Neutrophil (primary cell): ENCODE results near the gene RAD51.

Source experiments
- H3K27ac ChIP-seq: fragments of 200-600 bp; sonication (generic); 2 replicates; pipeline ENCODE4 v1.5.1; 2016; ENCODE audit warnings: mild to moderate bottlenecking, moderate library complexity
- H3K27me3 ChIP-seq: fragments of 200-600 bp; sonication (generic); 2 replicates; pipeline ENCODE4 v1.6.0; 2016; ENCODE audit warnings: mild to moderate bottlenecking
- H3K36me3 ChIP-seq: fragments of 200-600 bp; sonication (generic); 2 replicates; pipeline ENCODE4 v1.5.1; 2017
- H3K4me1 ChIP-seq, 2 experiments: fragments of 200-600 bp in 1 of 2; sonication (generic) in 1 of 2; 1 replicate in 1 of 2; 2 replicates in 1 of 2; pipeline versions ENCODE4 v1.5.1 to v1.6.1; 2013 to 2016; ENCODE audit warnings: low read depth in 1 of 2, low read length in 1 of 2, mild to moderate bottlenecking in 1 of 2, moderate library complexity in 1 of 2; ENCODE audit not compliant: control insufficient read depth in 1 of 2, insufficient read depth in 1 of 2
- H3K4me3 ChIP-seq, 2 experiments: fragments of 200-600 bp in 1 of 2; sonication (generic) in 1 of 2; 1 replicate in 1 of 2; 2 replicates in 1 of 2; pipeline ENCODE4 v1.5.1; 2013 to 2016; ENCODE audit warnings: low read depth in 1 of 2, low read length in 1 of 2, mild to moderate bottlenecking in 1 of 2, moderate library complexity in 1 of 2
- H3K9me3 ChIP-seq: fragments of 200-600 bp; sonication (generic); 2 replicates; pipeline ENCODE4 v1.5.1; 2016
- CTCF ChIP-seq: fragments of 200-600 bp; sonication (generic); IDR thresholded peaks from 2 replicates; pipeline ENCODE4 v1.5.1; 2016; ENCODE audit warnings: antibody characterized with exemption

RAD51 gene

GRCh38 chr15:40769274-40770146 lies 74.5 kb downstream of the RAD51 start, which contains the start of gene C15orf62:
Gene C15orf62 (plus strand): TSS chr15:40769980. CDS start chr15:40770496, 516 bp downstream.
- Histone ChIP-seq H3K27me3 (no peaks in the 10 kb centered on the region), H3K27ac (peak within 1 kb of the TSS; percentile 10), H3K9me3 (no peaks in the 10 kb centered on the region), H3K4me1 (peaks cover 25 to 29% of the 10 kb centered on the region in 2 experiments), H3K36me3 (peaks cover 56% of the 10 kb centered on the region), H3K4me3 (no peak within 1 kb of the TSS)
- no peak for TF ChIP-seq CTCF

GRCh38 chr15:40770147-40770721 lies 75.3 kb downstream of the RAD51 start:
- Histone ChIP-seq H3K4me3 (no peak overlapping the region), H3K9me3 (no peaks in the 10 kb centered on the region), H3K27ac (no peak overlapping the region), H3K36me3 (peaks cover 63% of the 10 kb centered on the region), H3K4me1 (peaks cover 18 to 22% of the 10 kb centered on the region in 2 experiments), H3K27me3 (no peaks in the 10 kb centered on the region)
- no peak for TF ChIP-seq CTCF

GRCh38 chr15:40771242-40771641 lies 76.3 kb downstream of the RAD51 start:
- no peaks in the 10 kb centered on the region for H3K27me3 ChIP-seq
- H3K4me1 ChIP-seq: peaks cover 17 to 18% of the 10 kb centered on the region in 2 experiments
- H3K36me3 ChIP-seq: peaks cover 73% of the 10 kb centered on the region

GRCh38 chr15:40772014-40772413 lies 77.0 kb downstream of the RAD51 start:
- H3K36me3 ChIP-seq: peaks cover 78% of the 10 kb centered on the region
- no peak overlapping the region for H3K27ac ChIP-seq
- H3K27me3 ChIP-seq: no peaks in the 10 kb centered on the region
- H3K9me3 ChIP-seq: no peaks in the 10 kb centered on the region
- H3K4me1 ChIP-seq: peaks cover 17 to 18% of the 10 kb centered on the region in 2 experiments
- no peak overlapping the region for H3K4me3 ChIP-seq
- no peak for TF ChIP-seq CTCF

More at GRCh38 chr15:40771242-40771641, 76.3 kb downstream of the RAD51 start:
- no peak for TF ChIP-seq CTCF
- Histone ChIP-seq H3K4me3 (no peak overlapping the region), H3K9me3 (no peaks in the 10 kb centered on the region), H3K27ac (no peak overlapping the region)

- no peak overlapping the region for H3K4me3 ChIP-seq
- peaks cover 16% of the 10 kb centered on the region in 2 experiments for H3K4me1 ChIP-seq
- no peak overlapping the region for H3K27ac ChIP-seq
- peaks cover 79% of the 10 kb centered on the region for H3K36me3 ChIP-seq
- no peaks in the 10 kb centered on the region for H3K27me3 ChIP-seq
- no peaks in the 10 kb centered on the region for H3K9me3 ChIP-seq
- TF ChIP-seq CTCF: no peak
These were observed 78.5 kb downstream of the RAD51 start for GRCh38 chr15:40773496-40773895.
